SJSA1 (cell line): Measurements from ENCODE around the gene ZNF768. TPM values are rescaled to one million over a fixed set of nuclear protein-coding genes. Genes with fewer than 3 reads are reported as not detected.
A peak's percentile ranks its signal among the peaks of the same experiment; 100 is the strongest.
"Not testable (repeated sequence)": the region's sequence is repeated elsewhere in the genome, so short reads cannot be mapped to it uniquely, and the experiment has no call there.

Experiments used
- DNase-seq, 2 experiments: peaks; one replicate each; pipeline ENCODE4 v3.0.0-alpha.2; 2015 to 2020; ENCODE audit warnings: low spot score in 2 of 2, low read depth in 1 of 2
- H3K27ac ChIP-seq: fragments of 250-450 bp; sonication (Bioruptor Pico); 2 replicates; pipeline ENCODE4 v1.5.1; 2020; ENCODE audit warnings: mild to moderate bottlenecking, moderate library complexity
- H3K27me3 ChIP-seq: fragments of 250-450 bp; sonication (Bioruptor Pico); replicated peaks from 2 replicates; pipeline ENCODE4 v1.5.1; 2020; ENCODE audit warnings: mild to moderate bottlenecking, moderate library complexity
- H3K36me3 ChIP-seq: fragments of 250-450 bp; sonication (Bioruptor Pico); 2 replicates; pipeline ENCODE4 v1.5.1; 2020; ENCODE audit warnings: mild to moderate bottlenecking
- H3K4me1 ChIP-seq: fragments of 250-450 bp; sonication (Bioruptor Pico); replicated peaks from 2 replicates; pipeline ENCODE4 v1.6.1; 2021; ENCODE audit warnings: mild to moderate bottlenecking
- H3K4me3 ChIP-seq: fragments of 250-450 bp; sonication (Bioruptor Pico); 2 replicates; pipeline ENCODE4 v1.5.1; 2020; ENCODE audit warnings: mild to moderate bottlenecking
- H3K9me3 ChIP-seq: fragments of 250-450 bp; sonication (Bioruptor Pico); replicated peaks from 2 replicates; pipeline ENCODE4 v1.5.1; 2020; ENCODE audit warnings: mild to moderate bottlenecking
- total RNA-seq: library from RNA; depleted of rRNA; stranded (reverse); fragments of >200 nt; shearing (Covaris generic); gene quantifications from 2 replicates; pipeline ENCODE4 v1.2.3, GENCODE V29; 2014

Gene ZNF768
- total RNA-seq, 1 experiment from 2014 or later: 41.1 TPM

DNA sequence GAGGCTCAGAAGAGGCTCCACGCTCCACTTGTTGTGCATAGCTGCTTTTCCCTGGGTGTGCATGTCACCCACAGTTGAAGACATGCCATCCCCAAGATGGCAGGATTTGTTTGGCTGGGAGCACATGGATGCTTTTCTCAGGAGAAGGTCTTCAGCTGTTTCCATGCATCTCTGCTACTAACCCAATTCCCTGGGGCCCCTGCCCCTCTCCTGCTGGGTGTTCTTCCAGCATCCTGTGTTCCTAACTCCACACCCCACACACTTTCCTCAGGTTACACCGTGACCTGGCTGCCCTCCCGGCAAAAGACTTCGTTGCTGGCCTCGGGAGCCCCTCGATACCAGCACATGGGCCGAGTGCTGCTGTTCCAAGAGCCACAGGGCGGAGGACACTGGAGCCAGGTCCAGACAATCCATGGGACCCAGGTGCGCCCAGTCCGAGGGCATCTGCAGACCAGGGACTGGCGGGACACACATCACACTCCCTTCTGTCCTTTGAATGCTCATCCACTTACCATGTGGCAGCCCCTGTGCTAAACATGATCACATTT is 32.4 kb downstream of the ZNF768 start:
- H3K36me3 ChIP-seq: no peaks in the 10 kb centered on the region
- H3K27me3 ChIP-seq: no peaks in the 10 kb centered on the region
- DNase-seq: no peak
- H3K9me3 ChIP-seq: no peaks in the 10 kb centered on the region
- H3K4me1 ChIP-seq: peaks cover 11% of the 10 kb centered on the region
- no peak overlapping the region for H3K27ac ChIP-seq
- no peak overlapping the region for H3K4me3 ChIP-seq

DNA sequence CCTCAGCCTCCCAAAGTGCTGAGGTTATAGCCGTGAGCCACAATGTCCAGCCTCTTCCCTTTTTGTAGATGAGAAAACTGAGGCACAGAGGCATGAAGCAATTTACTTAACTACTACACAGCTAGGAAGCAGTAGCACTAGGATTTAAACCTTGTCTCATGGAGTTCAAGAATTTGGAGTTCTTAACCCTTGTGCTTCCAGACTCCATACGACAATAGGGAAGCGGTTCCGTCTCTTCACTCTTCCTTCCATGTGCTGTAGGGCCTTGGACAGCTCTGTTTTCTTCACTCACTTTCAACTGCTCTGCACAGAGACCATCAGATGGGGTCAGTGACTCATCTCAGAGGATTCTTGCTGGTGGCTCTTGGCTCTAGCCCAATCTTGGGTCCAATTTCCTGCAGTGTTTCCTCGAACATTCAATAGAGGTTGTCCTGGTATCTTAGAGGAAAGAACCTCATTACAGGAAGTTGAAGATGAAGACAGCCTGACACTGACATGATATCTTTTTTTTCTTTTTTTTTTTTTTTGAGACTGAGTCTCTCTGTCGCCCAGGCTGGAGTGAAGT is 34.5 kb downstream of the ZNF768 start:
- Histone ChIP-seq H3K36me3 (no peaks in the 10 kb centered on the region), H3K9me3 (no peaks in the 10 kb centered on the region), H3K4me1 (peaks cover 8% of the 10 kb centered on the region), H3K27ac (no peak overlapping the region), H3K27me3 (no peaks in the 10 kb centered on the region), H3K4me3 (no peak overlapping the region)
- DNase-seq: peak; percentile 77 to 80

DNA sequence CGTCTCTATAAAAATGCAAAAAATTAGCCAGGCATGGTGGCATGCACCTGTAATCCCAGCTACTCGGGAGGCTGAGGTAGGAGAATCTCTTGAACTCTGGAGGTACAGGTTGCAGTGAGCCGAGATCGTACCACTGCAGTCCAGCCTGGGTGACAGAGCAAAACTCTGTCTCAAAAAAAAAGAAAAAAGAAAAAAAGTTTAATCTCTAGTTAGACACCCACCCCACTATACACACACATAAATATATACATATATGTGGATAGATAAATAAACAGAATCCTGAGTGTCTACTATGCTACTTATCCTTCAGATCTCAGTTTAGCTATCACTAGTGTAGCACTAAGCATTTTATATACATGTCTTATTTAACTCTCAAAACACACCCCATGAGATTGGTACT is 35.1 kb downstream of the ZNF768 start:
- Histone ChIP-seq H3K4me1 (peaks cover 8% of the 10 kb centered on the region), H3K9me3 (no peaks in the 10 kb centered on the region), H3K4me3 (no peak overlapping the region), H3K36me3 (no peaks in the 10 kb centered on the region), H3K27me3 (no peaks in the 10 kb centered on the region), H3K27ac (no peak overlapping the region)
- DNase-seq: no peak

DNA sequence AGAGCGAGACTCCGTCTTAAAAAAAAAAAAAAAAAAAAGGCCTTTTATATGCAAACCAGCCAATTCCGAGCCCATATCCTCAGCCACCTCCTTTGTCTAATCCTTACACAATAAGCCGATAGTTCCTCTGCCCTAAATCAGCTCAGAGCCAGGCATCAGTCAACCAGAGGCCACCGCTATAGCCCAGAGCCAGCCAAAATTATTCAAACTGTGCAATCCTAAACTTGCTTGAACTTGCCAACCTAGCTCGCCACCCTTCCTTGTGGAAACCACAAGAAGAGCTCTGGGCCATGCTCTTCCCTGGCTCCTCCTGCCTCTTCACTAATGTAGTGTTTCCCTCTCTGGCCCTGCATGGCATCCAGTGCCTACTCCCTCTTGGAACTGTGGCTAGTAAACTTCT is 36.2 kb downstream of the ZNF768 start:
- Histone ChIP-seq H3K9me3 (no peaks in the 10 kb centered on the region), H3K27ac (no peak overlapping the region), H3K4me3 (no peak overlapping the region), H3K27me3 (no peaks in the 10 kb centered on the region), H3K36me3 (no peaks in the 10 kb centered on the region), H3K4me1 (peaks cover 8% of the 10 kb centered on the region)
- DNase-seq: no peak

DNA sequence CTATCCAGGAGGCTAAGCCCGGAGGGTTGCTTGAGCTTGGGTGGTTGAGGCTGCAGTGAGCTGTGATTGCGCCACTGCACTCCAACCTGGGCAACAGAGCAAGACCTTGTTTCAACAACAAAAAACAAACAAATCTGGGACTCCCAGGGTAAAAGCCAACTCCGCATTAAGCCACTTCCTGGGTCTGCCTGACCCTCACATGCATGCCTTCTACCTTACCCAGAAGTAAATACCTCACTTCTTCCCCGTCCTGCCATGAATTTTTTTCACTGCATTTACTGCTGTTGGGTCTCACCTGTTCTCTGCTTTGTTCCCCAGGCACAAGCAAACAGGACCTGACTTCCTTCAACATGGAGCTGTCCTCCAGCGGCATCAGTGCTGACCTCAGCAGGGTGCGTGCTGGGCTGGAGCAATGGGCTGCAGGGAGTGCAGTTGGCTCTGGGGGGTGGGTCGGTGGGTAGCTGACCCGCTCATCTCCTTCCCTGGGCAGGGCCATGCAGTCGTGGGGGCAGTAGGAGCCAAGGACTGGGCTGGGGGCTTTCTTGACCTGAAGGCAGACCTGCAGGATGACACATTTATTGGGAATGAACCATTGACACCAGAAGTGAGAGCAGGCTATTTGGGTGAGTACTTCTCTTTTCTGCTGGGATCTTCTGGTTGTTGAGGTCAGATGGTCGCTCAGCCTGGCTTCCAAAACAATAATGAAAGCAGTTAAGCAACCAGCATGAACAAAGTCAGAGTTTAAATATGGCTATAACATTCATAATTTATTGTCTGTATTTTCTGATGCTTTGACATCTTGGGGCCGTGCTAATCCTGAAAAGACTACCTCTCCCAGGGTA is 37.4 kb downstream of the ZNF768 start:
- Histone ChIP-seq H3K27me3 (no peaks in the 10 kb centered on the region), H3K27ac (no peak overlapping the region), H3K4me3 (no peak overlapping the region), H3K4me1 (peaks cover 8% of the 10 kb centered on the region), H3K9me3 (no peaks in the 10 kb centered on the region), H3K36me3 (no peaks in the 10 kb centered on the region)
- no peak for DNase-seq

DNA sequence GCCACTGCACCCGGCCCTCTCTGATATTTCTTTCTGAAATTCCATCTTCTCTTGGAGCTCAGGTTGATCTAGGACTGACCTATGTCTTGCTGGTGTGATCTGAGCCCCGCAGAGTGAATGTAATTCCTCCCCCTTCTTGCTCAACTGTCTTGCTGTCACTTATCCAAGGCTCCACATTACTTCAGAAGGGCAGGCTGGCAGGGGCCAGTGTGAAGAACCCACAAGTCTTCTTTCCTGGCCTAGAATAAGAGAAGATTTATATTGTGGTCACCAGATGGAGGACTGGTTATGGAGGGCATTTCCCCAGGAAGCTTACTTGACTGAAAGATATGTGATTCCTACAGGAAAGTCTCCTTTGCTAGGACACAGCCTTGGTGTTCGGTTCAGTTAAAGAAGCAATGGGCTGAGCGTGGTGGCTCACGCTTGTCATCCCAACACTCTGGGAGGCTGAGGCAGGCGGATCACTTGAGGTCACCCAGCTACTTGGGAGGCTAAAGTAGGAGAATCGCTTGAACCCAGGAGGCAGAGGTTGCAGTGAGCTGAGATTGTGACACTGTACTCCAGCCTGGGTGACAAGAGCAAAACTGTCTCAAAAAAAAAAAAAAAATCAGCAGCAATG is 40.4 kb downstream of the ZNF768 start:
- no peak for DNase-seq
- Histone ChIP-seq H3K27me3 (no peaks in the 10 kb centered on the region), H3K9me3 (no peaks in the 10 kb centered on the region), H3K4me3 (no peak overlapping the region), H3K27ac (no peak overlapping the region), H3K4me1 (no peaks in the 10 kb centered on the region), H3K36me3 (no peaks in the 10 kb centered on the region)

DNA sequence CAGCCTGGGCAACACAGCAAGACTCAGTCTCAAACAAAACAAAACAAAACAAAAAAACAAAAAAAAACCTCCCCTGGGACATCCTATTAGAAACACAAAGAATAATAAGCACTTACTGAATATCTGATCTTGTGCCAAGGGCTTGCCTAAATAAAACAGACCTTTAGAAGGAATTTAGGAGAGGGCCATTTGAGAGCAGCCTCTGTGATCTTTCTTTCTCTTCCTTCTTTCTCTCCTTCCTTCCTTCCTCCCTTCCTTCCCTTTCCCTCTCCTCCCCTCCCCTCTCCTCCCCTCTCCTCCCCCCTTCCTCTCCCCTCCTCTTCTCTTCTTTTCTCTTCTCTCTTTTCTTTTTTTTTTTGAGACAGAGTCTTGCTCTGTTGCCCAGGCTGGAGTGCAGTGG is 41.5 kb downstream of the ZNF768 start:
- DNase-seq: no peak
- Histone ChIP-seq H3K36me3 (no peaks in the 10 kb centered on the region), H3K4me3 (no peak overlapping the region), H3K9me3 (no peaks in the 10 kb centered on the region), H3K4me1 (no peaks in the 10 kb centered on the region), H3K27me3 (no peaks in the 10 kb centered on the region), H3K27ac (no peak overlapping the region)

DNA sequence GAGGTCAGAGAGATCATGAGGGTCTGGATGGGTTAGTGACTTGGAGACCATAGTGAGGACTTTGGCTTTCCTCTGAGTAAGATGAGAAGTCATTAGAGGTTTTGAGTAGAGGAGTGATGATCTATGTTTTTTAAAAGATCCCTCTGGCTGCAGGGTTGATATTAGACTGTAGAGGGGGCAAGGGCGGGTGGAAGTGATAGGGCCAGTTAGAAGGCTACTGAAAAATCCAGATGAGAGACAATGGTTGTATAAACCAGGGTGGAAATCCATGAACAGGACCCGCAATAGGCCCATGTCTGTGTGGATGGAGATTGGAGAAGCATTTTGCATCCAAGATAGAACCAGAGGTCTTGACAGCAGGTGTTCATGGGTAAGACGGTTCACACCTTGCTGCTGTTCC is 44.0 kb downstream of the ZNF768 start:
- no peaks in the 10 kb centered on the region for H3K36me3 ChIP-seq
- H3K9me3 ChIP-seq: no peaks in the 10 kb centered on the region
- no peak overlapping the region for H3K4me3 ChIP-seq
- no peaks in the 10 kb centered on the region for H3K27me3 ChIP-seq
- H3K27ac ChIP-seq: no peak overlapping the region
- DNase-seq: no peak
- H3K4me1 ChIP-seq: no peaks in the 10 kb centered on the region

DNA sequence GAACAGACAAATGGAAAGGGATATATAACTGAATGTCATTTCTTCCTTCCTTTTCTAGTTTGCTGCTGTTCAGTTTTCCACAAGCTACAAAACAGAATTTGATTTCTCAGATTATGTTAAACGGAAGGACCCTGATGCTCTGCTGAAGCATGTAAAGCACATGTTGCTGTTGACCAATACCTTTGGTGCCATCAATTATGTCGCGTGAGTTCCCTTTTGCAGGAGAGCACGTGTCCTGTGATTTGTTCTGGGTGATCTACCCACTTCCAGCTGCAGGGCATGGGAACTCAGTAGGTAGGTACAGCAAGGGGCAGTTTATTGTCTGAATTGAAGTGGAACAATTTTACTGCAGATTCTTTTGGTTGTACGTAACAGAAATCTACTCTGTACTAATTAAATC is 45.0 kb downstream of the ZNF768 start:
- H3K27me3 ChIP-seq: no peaks in the 10 kb centered on the region; the same call in 1 of the 2 replicates
- H3K4me1 ChIP-seq: no peaks in the 10 kb centered on the region
- H3K27ac ChIP-seq: no peak overlapping the region
- no peaks in the 10 kb centered on the region for H3K36me3 ChIP-seq
- H3K9me3 ChIP-seq: no peaks in the 10 kb centered on the region
- no peak for DNase-seq
- no peak overlapping the region for H3K4me3 ChIP-seq

DNA sequence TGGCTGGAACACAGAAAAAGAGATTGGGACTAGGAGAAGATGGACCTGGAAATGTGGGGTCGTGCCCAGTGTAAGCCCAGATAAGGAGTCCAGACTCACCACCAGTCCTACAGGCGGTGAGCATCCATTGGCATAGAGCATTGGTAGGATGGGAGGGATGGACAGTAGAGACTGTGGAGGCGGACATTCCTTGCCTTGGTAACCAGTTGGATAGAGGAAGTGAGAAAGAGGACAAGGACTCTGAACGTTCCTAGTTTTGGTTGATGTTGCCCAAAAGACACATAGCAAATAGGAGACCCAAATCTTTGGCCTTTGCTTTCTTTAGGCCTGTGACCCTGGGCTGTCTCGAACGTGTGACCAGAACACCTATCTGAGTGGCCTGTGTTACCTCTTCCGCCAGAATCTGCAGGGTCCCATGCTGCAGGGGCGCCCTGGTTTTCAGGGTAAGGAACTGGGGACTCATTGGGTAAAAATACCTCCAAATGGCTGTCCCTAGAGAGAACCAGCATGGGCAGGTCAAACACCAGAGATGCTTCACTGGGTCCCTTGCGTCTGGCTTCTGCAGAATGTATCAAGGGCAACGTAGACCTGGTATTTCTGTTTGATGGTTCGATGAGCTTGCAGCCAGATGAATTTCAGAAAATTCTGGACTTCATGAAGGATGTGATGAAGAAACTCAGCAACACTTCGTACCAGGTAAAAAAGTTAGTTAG is 47.4 kb downstream of the ZNF768 start:
- Histone ChIP-seq H3K27me3 (no peaks in the 10 kb centered on the region; the same call in 1 of the 2 replicates), H3K9me3 (no peaks in the 10 kb centered on the region), H3K36me3 (no peaks in the 10 kb centered on the region), H3K27ac (no peak overlapping the region), H3K4me1 (no peaks in the 10 kb centered on the region), H3K4me3 (no peak overlapping the region)
- DNase-seq: no peak

DNA sequence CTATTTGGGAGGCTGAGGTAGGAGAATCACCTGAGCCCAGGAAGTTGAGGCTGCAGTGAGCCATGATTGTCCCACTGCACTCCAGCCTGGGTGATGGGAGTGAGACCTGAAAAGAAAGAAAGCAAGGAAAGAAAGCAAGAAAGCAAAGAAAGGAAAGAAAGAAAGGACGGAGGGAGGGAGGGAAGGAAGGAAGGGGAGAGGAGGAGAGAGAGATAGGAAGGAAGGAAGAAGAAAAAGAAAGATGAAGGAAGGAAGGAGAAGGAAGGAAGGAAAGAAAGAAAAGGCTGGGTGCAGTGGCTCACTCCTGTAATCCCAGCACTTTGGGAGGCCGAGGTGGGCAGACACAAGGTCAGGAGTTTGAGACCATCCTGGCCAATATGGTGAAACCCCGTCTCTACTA is 48.6 kb downstream of the ZNF768 start:
- not testable (repeated sequence) for H3K27me3 ChIP-seq, H3K36me3 ChIP-seq

DNA sequence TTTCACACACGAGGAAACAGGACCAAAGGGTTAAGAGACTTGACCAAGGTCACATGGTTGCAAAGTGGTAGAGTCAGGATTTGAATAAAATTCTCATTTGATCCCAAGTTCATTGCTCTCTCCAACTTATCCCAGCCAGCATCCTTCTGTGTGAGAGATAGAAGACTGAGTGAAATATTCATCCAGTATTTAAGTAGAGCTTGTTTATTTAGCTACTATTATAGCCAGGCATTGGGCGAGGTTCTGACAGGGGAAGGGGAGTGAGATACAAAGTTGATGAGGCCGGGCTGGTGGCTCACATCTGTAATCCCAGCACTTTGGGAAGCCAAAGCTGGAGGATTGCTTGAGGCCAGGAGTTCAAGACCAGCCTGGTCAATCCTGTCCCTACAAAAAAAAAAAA is 49.4 kb downstream of the ZNF768 start:
- H3K4me3 ChIP-seq: no peak overlapping the region
- DNase-seq: no peak
- H3K9me3 ChIP-seq: no peaks in the 10 kb centered on the region
- no peaks in the 10 kb centered on the region for H3K4me1 ChIP-seq
- no peaks in the 10 kb centered on the region; the same call in 1 of the 2 replicates for H3K27me3 ChIP-seq
- H3K27ac ChIP-seq: no peak overlapping the region
- no peaks in the 10 kb centered on the region for H3K36me3 ChIP-seq

More for the DNA sequence above, 48.6 kb downstream of the ZNF768 start:
- not testable (repeated sequence) for H3K9me3 ChIP-seq, H3K4me3 ChIP-seq, DNase-seq, H3K4me1 ChIP-seq, H3K27ac ChIP-seq

DNA sequence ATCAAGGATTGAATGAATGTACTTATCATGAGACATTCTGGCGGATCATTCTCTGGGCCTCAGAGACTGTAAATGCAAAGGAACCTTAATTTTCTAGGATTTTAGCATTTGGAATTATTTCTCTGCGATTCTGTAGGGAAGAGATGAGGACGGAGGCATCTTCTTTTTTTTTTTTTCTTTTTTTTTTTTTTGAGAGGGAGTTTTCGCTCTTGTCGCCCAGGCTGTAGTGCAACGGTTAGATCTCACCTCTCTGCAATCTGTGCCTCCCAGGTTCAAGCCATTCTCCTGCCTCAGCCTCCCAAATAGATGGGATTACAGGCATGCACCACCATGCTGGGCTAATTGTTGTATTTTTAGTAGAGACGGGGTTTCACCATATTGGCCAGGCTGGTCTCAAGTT is 51.7 kb downstream of the ZNF768 start:
- Histone ChIP-seq H3K9me3 (no peaks in the 10 kb centered on the region), H3K27ac (no peak overlapping the region), H3K4me1 (no peaks in the 10 kb centered on the region), H3K27me3 (no peaks in the 10 kb centered on the region; the same call in 1 of the 2 replicates), H3K36me3 (no peaks in the 10 kb centered on the region), H3K4me3 (no peak overlapping the region)
- no peak for DNase-seq
